ENCODE measurements around the gene CCDC121.

The CCDC121 gene

GRCh38 chr2:27628767-27629709 lies at the start of gene CCDC121, which contains the start of gene GPN1:
TSS of gene CCDC121 (minus strand) at chr2:27629012. CDS start at chr2:27627799, 1,213 bp downstream.
TSS of gene GPN1 (plus strand) at chr2:27629050. CDS start at chr2:27629059, 9 bp downstream.
- DNase-seq (ENCODE audit: low read depth) = peak; percentile 96

- no peak for DNase-seq (ENCODE audit: low read depth)
Measured at GRCh38 chr2:27672723-27673486, 44.1 kb upstream of the CCDC121 start.

- DNase-seq (ENCODE audit: low read depth) = no peak
Measured at GRCh38 chr2:27671235-27671634, 42.4 kb upstream of the CCDC121 start.

GRCh38 chr2:27667446-27667845 lies 38.6 kb upstream of the CCDC121 start:
- no peak for DNase-seq (ENCODE audit: low read depth)

- DNase-seq (ENCODE audit: low read depth) = no peak
Measured at GRCh38 chr2:27664622-27665363, 36.0 kb upstream of the CCDC121 start.

GRCh38 chr2:27664154-27664574 lies 35.4 kb upstream of the CCDC121 start:
- no peak for DNase-seq (ENCODE audit: low read depth)

- DNase-seq (ENCODE audit: low read depth) = peak; percentile 83
Measured at GRCh38 chr2:27663285-27664153, 34.7 kb upstream of the CCDC121 start, which contains the start of the genes SLC4A1AP and SUPT7L. TSS of gene SLC4A1AP (plus strand) at chr2:27663889. CDS start at chr2:27663915, 26 bp downstream. TSS of gene SUPT7L (minus strand) at chr2:27663614. CDS start at chr2:27662192, 1,422 bp downstream.

GRCh38 chr2:27661371-27661770 lies 32.6 kb upstream of the CCDC121 start:
- no peak for DNase-seq (ENCODE audit: low read depth)

- peak; percentile 97 for DNase-seq (ENCODE audit: low read depth)
Measured at GRCh38 chr2:27655155-27655951, 26.5 kb upstream of the CCDC121 start.

- peak; percentile 64 for DNase-seq (ENCODE audit: low read depth)
Measured at GRCh38 chr2:27653397-27653796, 24.6 kb upstream of the CCDC121 start.

- no peak for DNase-seq (ENCODE audit: low read depth)
Measured at GRCh38 chr2:27652790-27653189, 24.0 kb upstream of the CCDC121 start.

- DNase-seq (ENCODE audit: low read depth) = no peak
Measured at GRCh38 chr2:27652341-27652740, 23.5 kb upstream of the CCDC121 start.

- DNase-seq (ENCODE audit: low read depth) = peak; percentile 31
Measured at GRCh38 chr2:27651056-27651455, 22.2 kb upstream of the CCDC121 start.

- no peak for DNase-seq (ENCODE audit: low read depth)
Measured at GRCh38 chr2:27647737-27648136, 18.9 kb upstream of the CCDC121 start.

- DNase-seq (ENCODE audit: low read depth) = peak; percentile 58
Measured at GRCh38 chr2:27647289-27647688, 18.5 kb upstream of the CCDC121 start.

GRCh38 chr2:27645197-27645596 lies 16.4 kb upstream of the CCDC121 start:
- DNase-seq (ENCODE audit: low read depth) = no peak

- peak; percentile 25 for DNase-seq (ENCODE audit: low read depth)
Measured at GRCh38 chr2:27640722-27641245, 12.0 kb upstream of the CCDC121 start.

GRCh38 chr2:27638709-27639108 lies 9.9 kb upstream of the CCDC121 start:
- peak; percentile 93 for DNase-seq (ENCODE audit: low read depth)

GRCh38 chr2:27638037-27638637 lies 9.3 kb upstream of the CCDC121 start:
- DNase-seq (ENCODE audit: low read depth) = peak; percentile 93
